GM18907 (cell line): ENCODE results near the gene TSHZ1.
"Not testable (repeated sequence)": the region's sequence is repeated elsewhere in the genome, so short reads cannot be mapped to it uniquely, and the experiment has no call there.

ENCODE experiments used
- ATAC-seq: cut with Tn5 transposase; IDR thresholded peaks from one replicate; pipeline ENCODE4 v1.9.1; 2021; ENCODE audit warnings: mild to moderate bottlenecking, moderate library complexity; ENCODE audit not compliant: unreplicated experiment

TSHZ1 gene

GRCh38 chr18:75304678-75305557 lies 94.3 kb downstream of the TSHZ1 start:
- no peak for ATAC-seq

GRCh38 chr18:75305984-75306383 lies 95.4 kb downstream of the TSHZ1 start:
- ATAC-seq, result no peak

GRCh38 chr18:75307530-75307929 lies 96.9 kb downstream of the TSHZ1 start:
- no peak for ATAC-seq

GRCh38 chr18:75309564-75309963 lies 99.0 kb downstream of the TSHZ1 start:
- no peak for ATAC-seq

DNA sequence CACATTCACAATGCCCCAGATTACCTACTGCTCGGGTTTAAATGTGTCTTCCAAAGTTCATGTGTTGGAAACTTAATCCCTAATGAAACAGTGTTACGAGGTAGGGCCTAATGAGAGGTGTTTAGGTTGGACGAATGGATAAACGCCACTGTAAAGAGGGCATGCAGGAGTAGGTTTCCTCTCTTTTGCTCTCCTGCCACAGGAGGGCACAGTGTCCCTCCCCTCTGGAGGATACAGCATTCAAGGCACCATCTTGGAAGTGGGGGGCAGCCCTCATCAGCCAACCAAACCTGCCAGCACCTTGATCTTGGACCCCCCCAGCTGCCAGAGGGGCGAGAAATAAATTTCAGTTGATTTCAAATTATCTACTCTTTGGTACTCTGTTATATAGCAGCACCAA lies 103.5 kb downstream of the TSHZ1 start:
- no peak for ATAC-seq

DNA sequence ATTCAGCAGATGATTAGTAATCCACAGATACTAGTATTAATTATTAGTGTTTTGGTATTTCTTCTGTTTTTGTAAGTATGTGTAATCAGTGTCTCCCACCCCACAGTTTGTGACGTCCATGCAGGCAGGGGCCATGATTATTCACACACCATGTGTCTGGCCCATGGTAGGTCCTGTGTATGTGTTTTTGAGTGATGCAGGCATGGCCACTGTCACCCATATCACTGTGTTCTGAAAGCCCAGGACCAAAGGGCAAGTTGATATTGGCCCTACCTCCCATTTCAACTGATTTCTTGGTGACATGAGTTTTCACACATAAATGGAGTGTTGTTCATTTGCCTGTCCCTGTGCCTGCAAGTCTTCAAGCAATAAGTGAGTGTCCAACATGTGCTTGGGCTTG lies 104.0 kb downstream of the TSHZ1 start:
- ATAC-seq, result no peak

DNA sequence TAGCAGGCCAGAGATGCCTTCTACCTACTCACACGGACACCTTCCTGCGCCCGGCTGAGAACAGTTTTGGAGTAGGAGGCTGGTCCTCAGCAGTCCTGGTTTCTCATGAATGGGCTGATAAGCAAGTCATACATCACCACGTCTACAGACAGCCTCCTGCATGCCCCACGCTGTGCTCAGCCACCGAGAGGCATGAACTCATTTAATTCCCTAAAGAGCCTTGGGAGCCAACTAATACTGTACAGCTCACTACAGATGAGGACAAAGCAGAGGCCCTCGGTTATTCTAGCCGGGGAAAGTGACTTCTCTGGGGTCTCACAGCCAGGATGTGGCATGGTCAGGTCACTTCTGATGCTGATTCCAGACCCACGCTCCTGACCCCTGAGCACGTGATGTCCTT lies 105.6 kb downstream of the TSHZ1 start:
- no peak for ATAC-seq

DNA sequence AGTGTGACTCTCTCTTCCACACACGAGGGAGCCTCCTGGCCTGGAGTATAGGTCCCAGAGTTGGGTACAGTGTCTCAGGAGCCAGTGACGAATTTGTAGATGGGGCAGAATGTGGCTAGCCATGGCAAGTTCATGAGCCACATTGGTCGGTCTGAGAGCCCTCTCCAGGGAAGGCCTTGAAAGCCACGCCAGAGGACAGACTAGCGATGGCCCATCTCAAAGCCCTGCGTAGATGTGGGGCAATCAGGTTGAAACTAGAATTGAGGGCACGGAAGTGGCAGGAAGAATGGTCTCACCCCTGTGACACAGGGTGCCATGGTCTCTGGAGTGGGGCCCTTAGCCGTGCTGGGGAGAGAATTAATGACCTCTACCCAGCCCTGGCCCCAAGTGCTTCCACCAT lies 106.2 kb downstream of the TSHZ1 start:
- no peak for ATAC-seq

DNA sequence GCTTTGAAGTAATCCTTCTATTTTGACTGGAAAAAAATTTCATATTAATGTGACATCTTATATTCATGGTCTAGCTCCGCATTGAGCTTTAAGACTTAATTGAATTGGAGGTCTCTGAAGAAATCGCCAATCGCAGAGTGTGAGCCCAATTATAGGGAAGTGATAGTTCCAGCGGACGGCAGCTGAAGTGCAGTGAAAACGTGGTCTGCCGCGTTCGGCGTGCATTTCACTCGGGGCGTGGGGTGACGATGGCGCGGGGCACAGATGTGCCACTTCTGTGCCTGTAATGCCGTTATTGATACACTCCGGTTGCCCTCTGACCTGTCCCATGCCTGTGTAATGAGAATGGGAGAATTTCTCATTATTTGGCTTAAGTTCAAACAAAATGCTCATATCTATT lies 106.7 kb downstream of the TSHZ1 start:
- ATAC-seq, result no peak

DNA sequence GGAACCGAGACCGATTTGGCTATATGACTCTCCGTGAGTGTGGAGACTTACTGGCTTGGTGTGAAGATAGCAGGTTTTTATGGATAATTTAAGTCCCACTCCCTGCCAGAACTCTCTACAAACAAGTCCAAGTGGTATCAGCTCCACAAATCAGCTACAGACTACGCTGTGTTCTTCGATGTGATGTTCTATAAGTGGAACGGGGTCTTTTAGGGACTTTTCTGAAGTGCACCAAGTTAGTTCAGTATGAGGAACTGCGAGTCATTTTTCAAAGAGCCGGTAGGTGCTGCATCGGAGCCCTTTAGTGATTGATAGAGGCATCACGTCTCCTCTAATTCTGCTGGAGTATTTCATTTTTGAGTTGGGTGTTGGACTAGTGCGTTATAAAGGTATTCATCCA lies 107.1 kb downstream of the TSHZ1 start:
- no peak for ATAC-seq

- no peak for ATAC-seq
These were observed 109.3 kb downstream of the TSHZ1 start for GRCh38 chr18:75319905-75320304.

- no peak for ATAC-seq
These were observed 109.9 kb downstream of the TSHZ1 start for GRCh38 chr18:75320506-75320905.

- ATAC-seq, result no peak
These were observed 110.8 kb downstream of the TSHZ1 start for GRCh38 chr18:75321431-75321830.

GRCh38 chr18:75322206-75322605 lies 111.6 kb downstream of the TSHZ1 start:
- ATAC-seq, result no peak

DNA sequence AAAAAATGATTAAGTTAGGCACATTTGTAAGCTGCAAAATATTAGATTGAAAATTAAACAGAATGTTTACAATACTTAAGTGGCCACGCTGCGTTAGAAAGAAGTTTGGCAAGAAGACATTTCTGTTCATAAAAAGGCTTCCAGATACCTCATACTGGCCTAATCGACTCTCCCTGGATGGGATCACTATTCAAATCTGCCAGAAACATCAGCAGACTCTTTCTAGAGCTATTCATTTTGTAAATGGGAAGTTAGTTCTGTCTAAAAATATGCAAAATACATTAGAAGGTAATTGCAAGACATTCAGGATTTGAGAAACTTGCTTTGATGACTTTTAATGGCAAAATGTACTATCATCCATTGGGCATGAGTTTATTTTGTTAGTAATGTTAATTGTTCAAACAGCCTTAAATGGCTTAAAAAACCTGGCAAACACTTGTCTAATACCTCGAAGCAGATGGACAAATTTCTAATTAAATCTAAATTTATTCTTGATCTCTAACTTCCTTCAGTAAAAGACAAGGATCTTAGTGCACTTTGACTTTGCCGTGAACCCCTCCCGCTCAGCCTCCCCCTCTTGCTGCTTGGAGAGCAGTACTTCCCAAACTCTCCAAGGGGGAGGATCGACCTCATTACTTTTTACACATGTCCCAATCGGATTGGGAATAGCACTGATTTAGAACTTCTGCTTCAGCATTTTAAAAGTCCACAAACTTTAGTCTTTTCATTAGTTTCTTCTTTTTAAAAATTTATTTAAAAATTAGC lies 113.4 kb downstream of the TSHZ1 start:
- ATAC-seq, result no peak

- ATAC-seq, result no peak
These were observed 114.2 kb downstream of the TSHZ1 start for GRCh38 chr18:75324686-75325257.

DNA sequence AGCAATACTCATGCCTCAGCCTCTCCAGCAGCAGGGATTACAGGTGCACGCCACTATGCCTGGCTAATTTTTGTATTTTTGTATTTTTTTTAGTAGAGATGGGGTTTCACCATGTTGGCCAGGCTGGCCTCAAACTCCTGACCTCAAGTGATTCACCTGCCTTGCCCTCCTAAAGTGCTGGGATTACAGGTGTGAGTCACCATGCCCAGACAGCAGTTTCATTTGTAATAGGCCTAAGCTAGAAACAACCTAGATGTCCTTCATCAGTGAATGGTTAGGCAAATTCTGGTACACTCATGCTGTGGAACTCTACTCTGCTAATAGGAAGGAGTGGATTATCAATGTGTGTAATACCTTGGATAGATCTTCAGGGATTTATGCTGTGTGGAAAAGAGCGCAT lies 119.2 kb downstream of the TSHZ1 start:
- ATAC-seq, result not testable (repeated sequence)

GRCh38 chr18:75330308-75330707 lies 119.7 kb downstream of the TSHZ1 start:
- ATAC-seq, result no peak

DNA sequence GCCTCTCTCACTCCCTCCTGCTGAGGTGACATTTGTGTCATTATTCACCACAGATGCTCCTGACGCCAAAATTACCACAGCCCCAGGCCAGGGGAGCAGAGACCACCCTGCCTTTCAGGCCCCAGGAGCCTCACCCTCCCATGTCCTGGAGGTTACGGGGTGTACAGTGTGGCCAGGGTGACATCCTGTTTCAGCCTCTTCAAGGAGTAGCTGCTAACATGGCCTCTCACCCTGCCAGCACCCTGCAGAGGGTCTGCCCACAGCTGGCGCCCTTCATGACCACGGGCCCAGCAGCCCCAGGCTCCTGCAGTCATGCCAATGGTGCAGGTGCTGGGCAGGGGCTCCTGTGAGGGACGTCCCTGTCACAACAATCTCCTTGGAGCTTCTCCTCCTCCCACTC lies 124.3 kb downstream of the TSHZ1 start:
- ATAC-seq, result no peak

DNA sequence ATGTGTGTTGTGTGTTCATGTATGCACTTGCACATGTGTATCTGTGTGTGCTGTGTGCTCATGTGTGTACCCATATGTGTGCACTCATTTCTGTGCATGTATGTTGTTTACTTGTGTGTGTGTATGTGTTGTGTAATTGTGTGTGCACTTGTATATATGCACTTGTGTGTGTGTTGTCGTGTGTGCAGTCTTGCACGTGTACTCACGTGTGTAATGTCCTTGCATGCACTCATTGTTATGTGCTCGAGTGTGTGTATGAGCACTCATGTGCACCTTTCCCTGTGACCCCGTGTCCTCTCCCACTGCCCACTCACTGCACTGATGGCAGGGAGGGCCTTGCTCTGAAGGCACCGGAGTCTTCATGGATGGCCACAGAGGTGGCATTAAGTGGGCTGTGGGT lies 124.9 kb downstream of the TSHZ1 start:
- no peak for ATAC-seq

- ATAC-seq, result no peak
These were observed 126.2 kb downstream of the TSHZ1 start for GRCh38 chr18:75336767-75337166.

DNA sequence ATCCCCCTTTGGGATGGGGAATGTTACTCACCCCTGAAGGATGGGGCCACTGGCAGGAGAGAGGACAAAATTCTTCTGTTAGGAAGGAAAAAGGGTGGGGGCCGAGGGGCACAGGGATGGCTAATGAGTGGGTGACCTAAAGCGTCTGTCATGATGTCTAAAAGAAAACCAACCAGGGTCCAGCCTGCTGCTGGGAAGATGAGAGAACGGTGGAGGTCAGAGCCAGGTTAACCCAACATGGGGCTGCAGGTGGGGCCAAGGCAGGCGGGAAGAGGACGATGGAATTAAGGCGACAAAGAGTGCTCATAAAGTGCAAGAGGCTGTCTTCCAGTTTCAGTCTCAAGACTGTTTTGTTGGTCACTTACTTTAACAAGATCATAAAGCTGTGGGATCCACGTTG lies 126.8 kb downstream of the TSHZ1 start:
- no peak for ATAC-seq
